GM18499 (cell line): Measurements from ENCODE around the gene AS3MT.
"Not testable (repeated sequence)": the region's sequence is repeated elsewhere in the genome, so short reads cannot be mapped to it uniquely, and the experiment has no call there.

ENCODE experiments used
- ATAC-seq: cut with Tn5 transposase; IDR thresholded peaks from one replicate; pipeline ENCODE4 v1.9.1; 2021; ENCODE audit warnings: moderate number of reproducible peaks; ENCODE audit not compliant: insufficient read depth, unreplicated experiment

AS3MT gene

GRCh38 chr10:102853237-102853636 is 16.0 kb upstream of the AS3MT start:
- ATAC-seq = not testable (repeated sequence)

GRCh38 chr10:102855731-102856436 is 13.4 kb upstream of the AS3MT start:
- not testable (repeated sequence) for ATAC-seq

- ATAC-seq = no peak
These were observed 12.4 kb upstream of the AS3MT start for GRCh38 chr10:102856758-102857424.

DNA sequence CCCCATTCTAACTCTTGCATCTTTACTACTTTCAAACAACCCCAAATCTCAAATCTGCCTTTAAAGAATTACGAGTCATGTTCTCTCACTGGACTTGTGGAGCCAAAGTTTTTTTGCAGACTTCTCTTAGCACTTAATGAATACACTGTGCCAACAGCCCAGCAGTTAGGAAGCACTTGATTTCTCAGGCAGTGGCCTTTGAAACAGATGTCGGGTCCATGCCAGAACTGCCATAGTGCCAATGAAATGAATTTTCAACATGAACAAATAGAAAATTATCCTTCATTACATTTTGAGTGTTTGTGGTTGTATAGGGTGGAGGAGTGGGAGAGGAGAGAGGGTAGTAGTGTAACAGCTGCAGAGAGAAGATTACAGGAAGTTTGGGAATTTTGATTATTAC is 9.4 kb upstream of the AS3MT start:
- no peak for ATAC-seq

- ATAC-seq = no peak
These were observed 5.6 kb upstream of the AS3MT start for GRCh38 chr10:102863660-102864059.

- ATAC-seq = no peak
These were observed 3.6 kb upstream of the AS3MT start for GRCh38 chr10:102865620-102866019.

DNA sequence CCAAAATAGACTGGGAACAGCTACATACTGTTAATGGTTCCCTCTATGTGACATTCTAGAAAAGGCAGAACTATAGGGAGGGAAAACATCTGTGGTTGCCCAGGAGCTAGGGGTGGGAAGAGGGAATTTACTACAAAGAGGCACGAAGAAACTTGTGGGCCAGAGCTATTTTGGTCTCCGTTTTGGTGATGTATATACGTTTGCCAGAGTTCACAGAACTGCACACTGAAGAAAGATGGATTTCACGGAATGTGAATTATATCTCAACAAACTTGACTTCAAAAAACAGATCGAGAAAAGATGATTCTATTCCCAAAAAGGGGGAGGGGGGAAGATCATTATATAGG is 386 bp upstream of the AS3MT start:
- ATAC-seq = no peak

DNA sequence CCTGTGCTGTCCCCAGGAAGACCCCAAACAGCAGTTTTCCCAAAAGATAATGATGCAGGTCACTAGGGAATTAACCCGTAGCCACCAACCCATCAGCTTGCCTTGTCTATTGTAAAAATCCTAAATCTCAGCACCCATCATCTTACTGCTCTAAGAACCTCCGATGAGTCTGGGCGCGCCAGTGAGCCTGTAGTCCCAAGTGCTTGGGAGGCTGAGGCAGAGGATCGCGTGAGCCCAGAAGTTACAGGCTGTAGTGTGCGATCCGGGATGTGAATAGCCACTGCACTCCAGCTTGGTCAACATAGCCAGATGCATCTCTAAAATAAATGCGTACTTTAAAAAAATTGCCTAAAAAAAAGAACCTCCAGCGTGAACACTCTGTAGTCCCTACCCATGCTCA is 951 bp downstream of the AS3MT start:
- no peak for ATAC-seq

GRCh38 chr10:102872163-102872562 is 2.9 kb downstream of the AS3MT start:
- ATAC-seq = no peak

- ATAC-seq = no peak
These were observed 7.5 kb downstream of the AS3MT start for GRCh38 chr10:102876747-102877153.

GRCh38 chr10:102878629-102879028 is 9.4 kb downstream of the AS3MT start:
- no peak for ATAC-seq

GRCh38 chr10:102880256-102880655 is 11.0 kb downstream of the AS3MT start:
- no peak for ATAC-seq

DNA sequence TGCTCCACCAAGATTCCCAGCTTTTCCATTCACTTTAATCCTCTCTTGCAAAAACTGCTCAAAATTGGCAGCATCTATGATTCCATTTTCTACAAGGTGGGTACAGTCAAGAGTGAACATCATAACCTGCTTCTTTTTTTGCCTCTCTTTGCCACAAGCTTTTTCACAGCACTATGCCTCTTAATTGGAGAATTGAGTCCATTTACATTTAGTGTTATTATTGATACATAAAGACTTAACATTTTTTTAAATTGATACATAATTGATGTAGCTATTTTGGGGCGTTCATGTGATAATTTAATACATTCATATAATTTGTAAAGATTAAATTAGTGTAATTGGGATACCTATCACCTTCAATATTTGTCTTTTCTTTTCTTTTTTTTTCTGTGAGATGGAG is 18.8 kb downstream of the AS3MT start:
- ATAC-seq = no peak

DNA sequence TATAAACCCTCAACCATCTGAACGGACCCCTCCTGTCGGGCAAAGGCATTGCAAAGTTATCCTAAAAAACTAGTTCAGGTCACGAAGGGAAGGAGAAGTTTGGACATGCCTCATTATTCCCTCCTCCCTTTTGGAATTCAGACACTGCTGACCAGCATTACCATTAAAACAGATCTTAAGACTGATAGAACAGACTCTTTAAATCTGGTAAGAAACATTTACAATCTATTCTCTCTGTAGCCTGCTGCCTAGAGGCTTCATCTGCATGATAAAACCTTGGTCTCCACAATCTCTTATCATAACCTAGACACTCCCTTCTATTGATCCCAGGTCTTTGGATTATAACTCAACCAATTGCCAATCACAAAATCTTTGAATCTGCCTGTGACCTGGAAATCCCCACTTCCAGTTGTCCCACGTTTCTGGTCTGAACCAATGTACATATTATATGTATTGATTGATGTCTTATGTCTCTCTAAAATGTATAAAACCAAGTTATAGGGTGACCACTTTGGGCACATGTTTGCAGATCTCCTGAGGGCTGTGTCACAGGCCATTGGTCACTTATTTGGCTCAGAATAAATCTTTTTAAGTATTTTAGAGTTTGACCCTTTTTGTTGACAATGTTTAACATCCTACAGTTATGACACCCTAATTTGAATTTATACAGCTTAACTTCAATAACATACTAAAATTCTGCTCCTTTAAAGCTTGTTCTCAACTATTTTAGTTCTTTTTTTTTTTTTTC is 25.4 kb downstream of the AS3MT start:
- no peak for ATAC-seq

DNA sequence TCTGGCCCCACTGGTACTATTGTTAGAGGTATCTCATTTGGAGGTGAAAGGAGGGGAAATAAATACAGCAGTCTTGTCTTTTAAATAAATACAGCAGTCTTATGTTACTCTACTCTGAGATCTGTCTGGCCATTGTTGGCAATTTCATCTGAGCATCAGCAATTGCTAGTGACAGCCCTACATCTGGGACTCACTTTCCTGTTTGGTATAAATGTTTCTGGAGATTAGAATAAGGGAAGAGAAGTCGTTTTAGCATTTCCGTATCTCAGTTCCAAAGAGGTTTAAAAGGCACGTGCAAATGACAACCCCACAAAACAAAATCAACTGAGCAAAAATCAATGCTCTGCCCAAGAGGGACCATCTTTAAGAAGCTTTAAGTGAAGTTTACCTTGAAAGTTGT is 30.7 kb downstream of the AS3MT start:
- no peak for ATAC-seq

GRCh38 chr10:102904346-102904745 is 35.1 kb downstream of the AS3MT start:
- no peak for ATAC-seq

DNA sequence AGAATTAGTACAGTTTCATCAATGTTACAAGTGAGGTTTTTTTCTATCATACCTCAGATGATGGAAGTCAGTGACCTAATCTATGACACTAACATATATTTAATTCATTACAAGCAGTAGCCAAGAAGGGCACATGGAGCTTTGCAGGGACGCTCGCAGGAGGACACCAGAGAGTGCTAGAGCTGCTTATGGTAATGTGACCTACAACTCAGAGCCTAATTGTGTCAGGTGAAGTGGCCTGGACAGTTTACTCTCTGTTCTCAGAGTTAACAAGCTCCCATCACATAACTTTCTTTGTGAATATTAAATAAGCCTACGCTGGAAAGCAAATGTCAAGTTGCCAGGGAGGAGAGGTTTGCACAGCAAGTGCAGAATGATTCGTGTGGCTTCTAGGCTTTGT is 37.2 kb downstream of the AS3MT start:
- no peak for ATAC-seq

DNA sequence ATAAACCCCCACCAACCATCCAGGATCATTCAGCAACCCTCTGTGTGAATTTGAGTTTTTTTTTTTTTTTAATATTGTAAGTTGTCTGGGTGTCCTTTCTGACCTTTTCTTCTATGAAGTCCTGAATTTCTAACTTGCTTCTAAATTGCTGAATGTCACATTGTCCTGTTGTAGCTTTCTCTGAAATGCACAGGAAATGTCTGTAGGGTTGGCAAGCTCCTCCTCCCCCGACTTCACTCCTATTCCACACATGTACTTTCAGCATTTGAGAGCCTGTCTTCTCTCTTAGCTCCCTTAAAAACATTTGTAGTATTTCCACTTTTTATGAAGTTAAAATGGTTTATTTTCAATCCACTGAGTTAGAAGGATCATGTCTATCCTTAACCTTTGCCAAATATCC is 45.5 kb downstream of the AS3MT start:
- ATAC-seq = no peak

GRCh38 chr10:102916173-102916572 is 46.9 kb downstream of the AS3MT start:
- no peak for ATAC-seq

DNA sequence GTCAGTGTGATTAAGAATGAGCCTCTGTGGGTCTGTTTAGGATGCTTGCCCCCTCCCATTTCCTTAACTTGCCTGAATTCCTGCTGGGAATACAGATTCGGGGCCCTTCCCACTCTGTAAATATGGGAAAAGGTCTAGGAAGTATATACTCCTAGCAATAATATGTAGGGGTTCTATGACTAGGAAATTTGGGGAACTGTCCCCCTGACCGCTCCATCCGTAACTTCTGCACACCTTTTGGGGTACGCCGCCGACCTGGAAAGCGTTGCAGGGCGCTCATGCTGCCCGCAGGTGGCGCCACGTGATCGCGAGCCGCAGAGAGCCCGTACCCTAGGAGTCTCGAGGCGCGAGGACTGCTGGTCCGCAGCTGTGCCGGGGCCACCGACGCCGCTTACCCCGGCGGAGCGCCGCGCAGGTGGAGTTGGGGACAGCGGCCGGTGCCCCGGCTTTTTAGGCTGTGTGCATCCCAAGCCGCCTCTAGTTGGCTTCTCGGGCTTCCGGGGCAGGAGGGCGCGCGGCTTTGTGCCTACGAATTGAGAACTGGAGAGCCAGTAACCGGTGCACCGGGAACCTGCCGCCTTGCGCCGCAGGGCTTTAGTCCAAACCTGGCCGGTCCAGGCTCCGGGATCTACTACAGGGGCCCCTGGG is 48.2 kb downstream of the AS3MT start:
- no peak for ATAC-seq
